NCI-H526 (cell line): ENCODE data around the gene GAPDH.
"Not testable (repeated sequence)": the region's sequence is repeated elsewhere in the genome, so short reads cannot be mapped to it uniquely, and the experiment has no call there.

Experiments used
- DNase-seq, 2 experiments: peaks; one replicate each; lab custom pipeline; 2025; lab: John Stamatoyannopoulos, UW

The GAPDH gene

GRCh38 chr12:6546016-6546415, 11.7 kb downstream of the GAPDH start:
- no peak for DNase-seq

GRCh38 chr12:6547566-6547965, 13.2 kb downstream of the GAPDH start:
- DNase-seq, result no peak

GRCh38 chr12:6547987-6548386, 13.7 kb downstream of the GAPDH start:
- DNase-seq, result no peak

- DNase-seq, result no peak
Measured at GRCh38 chr12:6548556-6548955, 14.2 kb downstream of the GAPDH start.

GRCh38 chr12:6548966-6549683, 14.8 kb downstream of the GAPDH start:
- DNase-seq, result no peak

GRCh38 chr12:6549684-6550151, 15.4 kb downstream of the GAPDH start:
- no peak for DNase-seq

- DNase-seq, result no peak
Measured at GRCh38 chr12:6550294-6551062, 16.2 kb downstream of the GAPDH start.

- DNase-seq, result no peak
Measured at GRCh38 chr12:6551063-6551461, 16.7 kb downstream of the GAPDH start.

GRCh38 chr12:6551496-6552139, 17.3 kb downstream of the GAPDH start:
- no peak for DNase-seq

- no peak for DNase-seq
Measured at GRCh38 chr12:6552140-6552551, 17.8 kb downstream of the GAPDH start.

- no peak for DNase-seq
Measured at GRCh38 chr12:6553051-6553868, 18.9 kb downstream of the GAPDH start.

GRCh38 chr12:6554168-6555017, 20.1 kb downstream of the GAPDH start:
- DNase-seq, result peak in 1 of 2 experiments; percentile 70

GRCh38 chr12:6555018-6555691, 20.8 kb downstream of the GAPDH start:
- DNase-seq, result no peak

GRCh38 chr12:6556496-6556817, 22.1 kb downstream of the GAPDH start:
- not testable (repeated sequence) for DNase-seq

- no peak for DNase-seq
Measured at GRCh38 chr12:6556857-6557256, 22.5 kb downstream of the GAPDH start.

GRCh38 chr12:6558014-6558760, 23.9 kb downstream of the GAPDH start:
- DNase-seq, result peak in 1 of 2 experiments; percentile 26

GRCh38 chr12:6559500-6559899, 25.2 kb downstream of the GAPDH start:
- DNase-seq, result no peak

GRCh38 chr12:6560501-6561205, 26.3 kb downstream of the GAPDH start:
- DNase-seq, result no peak

GRCh38 chr12:6562881-6563280, 28.6 kb downstream of the GAPDH start:
- no peak for DNase-seq
